NOMO-1 (cell line): Measurements from ENCODE around the gene TENT5C.

Experiments used
- DNase-seq, 2 experiments: peaks; one replicate each; lab custom pipeline; 2025; ENCODE audit not compliant: unreplicated experiment in 2 of 2; lab: John Stamatoyannopoulos, UW

Gene TENT5C

DNA sequence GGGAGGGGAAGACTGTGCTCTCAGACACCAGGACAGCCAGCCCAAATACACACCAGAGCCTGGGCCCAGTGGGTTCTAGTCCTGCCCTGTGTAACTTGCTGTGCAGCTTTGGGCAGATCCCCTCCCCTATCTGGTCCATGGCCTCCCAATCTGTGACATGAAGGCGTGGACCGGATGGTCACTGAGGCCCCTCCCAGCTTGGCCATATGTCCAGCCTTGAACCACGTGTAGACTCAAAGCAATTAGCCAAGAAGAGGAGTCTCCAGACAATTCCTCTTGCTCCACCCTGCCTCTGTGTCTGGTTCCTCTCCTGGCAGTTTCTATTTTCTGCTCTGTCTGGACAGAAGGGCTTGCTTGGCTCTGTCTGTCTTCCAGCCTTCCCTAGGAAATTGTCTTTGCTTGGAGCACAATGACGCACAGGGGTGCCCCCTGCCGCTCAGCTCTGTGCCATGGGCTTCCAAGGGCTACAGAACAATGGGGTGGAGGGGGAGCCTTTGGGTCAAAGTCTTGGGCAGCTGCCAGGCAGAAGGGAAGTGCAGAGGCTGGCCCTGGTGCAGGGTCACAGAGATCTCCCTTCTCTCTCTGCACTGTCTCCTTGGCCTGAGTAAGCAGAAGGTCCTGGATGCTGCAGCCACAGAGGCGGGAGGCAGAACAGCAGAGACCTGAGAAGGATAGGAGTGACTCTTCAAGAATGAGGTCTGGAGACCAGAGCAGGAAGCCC is 66.1 kb downstream of the TENT5C start:
- no peak for DNase-seq

GRCh38 chr1:117672756-117673155 is 66.9 kb downstream of the TENT5C start:
- DNase-seq: no peak

DNA sequence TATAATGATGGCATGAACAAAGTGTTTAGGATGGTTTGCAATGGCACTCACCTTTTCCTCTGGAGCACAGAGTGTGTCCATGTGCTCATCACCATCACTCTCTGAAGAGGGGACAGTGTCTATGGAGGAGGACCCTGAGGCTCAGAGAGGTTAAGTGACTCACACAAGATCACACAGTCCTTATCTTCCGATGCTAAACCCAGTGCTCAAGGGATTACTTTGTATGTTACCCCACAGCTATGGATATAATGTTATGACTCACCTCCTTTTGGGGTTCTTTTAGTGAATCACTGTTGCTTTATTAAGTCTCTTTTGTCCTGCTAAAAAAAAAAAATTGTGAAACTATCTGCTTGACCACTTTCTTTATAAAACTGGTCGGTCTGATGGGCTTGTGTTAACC is 67.6 kb downstream of the TENT5C start:
- DNase-seq: no peak

DNA sequence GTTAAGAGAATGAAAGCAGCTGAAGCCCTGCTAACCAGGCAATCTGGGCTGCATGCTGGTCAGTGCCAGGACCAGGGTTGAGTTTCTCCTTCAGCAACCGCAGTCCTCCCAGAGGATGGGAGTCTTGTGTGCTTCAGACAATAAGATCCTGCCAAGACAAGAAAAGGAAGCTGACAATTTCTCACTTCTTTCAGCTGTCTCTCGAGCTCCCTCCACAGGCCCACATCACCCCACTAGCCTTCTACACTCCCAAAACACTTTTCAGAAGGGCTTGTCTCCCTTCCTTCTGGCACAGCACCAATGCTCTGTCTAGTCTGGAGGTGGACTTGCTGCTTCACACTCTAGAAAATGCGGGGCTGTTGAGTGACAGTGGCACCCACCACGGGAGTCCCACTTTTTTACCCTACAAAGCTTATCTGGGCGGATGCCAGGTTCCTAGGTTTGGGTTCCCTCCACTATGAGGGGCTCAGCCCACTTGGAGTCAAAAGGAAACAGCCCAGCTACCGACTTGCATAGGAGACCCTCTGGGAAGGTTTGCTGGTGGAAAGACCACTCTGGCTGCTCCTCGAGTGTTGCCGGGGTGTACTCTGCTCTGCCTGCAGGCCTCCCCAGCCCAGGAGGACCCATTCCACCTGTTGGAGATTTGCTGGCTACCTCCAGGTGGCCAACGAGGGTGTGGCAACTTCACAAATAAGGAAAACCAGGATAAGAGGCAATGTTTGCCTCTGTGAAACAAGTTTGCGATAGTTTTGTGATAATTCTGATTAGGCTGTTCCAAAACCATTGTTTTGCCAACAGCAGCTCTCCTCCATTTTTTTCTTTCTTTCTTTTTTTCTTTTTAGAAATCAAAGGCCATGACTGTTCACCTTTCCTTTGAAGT is 68.9 kb downstream of the TENT5C start:
- DNase-seq: peak in 1 of 2 experiments; percentile 23

DNA sequence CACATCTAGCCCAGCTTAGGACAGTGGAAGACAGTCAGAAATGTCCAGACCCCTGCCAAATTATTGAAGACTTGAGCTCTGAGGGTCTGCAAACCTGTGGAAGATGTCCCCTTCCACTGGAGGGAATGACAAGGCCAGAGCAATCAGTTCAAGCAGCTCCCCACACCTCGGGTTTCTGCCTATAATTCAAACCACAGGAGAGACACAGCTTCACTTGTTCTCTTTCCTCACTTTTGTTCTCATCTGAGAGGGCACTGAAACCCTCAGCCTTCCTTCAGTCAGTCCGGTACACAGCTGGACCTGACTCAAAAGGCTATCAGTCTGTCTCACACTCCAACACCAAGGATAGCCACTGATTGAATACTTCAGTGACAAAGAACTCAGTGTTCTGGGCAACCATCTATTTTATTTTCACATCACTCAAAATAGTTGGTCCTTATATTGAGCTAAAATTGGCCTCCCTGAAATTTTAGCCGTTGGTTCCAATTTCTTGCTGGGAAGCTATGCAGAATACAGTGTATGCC is 70.1 kb downstream of the TENT5C start:
- DNase-seq: no peak

GRCh38 chr1:117676615-117677130 is 70.8 kb downstream of the TENT5C start:
- DNase-seq: no peak
